B cell (primary cell): ENCODE data around the gene RPS6KA1.

Experiments
- EZH2 ChIP-seq: IDR thresholded peaks from 2 replicates; pipeline ENCODE4 v1.6.1; 2012; ENCODE audit warnings: borderline replicate concordance, low read depth, mild to moderate bottlenecking, moderate library complexity, low read length; ENCODE audit not compliant: insufficient read depth, poor library complexity, severe bottlenecking
- TF ChIP-seq, protein P1 (sequence below): fragments of 200-600 bp; IDR thresholded peaks from one replicate; pipeline ENCODE4 v1.8.0; 2022; ENCODE audit warnings: antibody characterized with exemption, mild to moderate bottlenecking

DNA sequence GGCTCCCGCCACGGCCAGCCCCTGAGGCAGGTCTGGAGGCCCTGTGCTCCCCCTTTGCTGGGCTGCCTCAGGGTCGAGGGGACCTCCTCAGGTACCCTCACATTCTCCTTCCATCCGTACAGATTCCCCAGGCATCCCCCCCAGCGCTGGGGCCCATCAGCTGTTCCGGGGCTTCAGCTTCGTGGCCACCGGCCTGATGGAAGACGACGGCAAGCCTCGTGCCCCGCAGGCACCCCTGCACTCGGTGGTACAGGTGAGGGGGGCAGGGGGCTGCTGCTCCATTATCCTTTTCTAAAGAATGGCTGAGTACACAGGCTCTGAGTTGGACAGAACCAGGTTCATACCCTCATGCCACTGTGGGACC, 29.1 kb downstream of the RPS6KA1 start:
- TF ChIP-seq, protein P1, sequence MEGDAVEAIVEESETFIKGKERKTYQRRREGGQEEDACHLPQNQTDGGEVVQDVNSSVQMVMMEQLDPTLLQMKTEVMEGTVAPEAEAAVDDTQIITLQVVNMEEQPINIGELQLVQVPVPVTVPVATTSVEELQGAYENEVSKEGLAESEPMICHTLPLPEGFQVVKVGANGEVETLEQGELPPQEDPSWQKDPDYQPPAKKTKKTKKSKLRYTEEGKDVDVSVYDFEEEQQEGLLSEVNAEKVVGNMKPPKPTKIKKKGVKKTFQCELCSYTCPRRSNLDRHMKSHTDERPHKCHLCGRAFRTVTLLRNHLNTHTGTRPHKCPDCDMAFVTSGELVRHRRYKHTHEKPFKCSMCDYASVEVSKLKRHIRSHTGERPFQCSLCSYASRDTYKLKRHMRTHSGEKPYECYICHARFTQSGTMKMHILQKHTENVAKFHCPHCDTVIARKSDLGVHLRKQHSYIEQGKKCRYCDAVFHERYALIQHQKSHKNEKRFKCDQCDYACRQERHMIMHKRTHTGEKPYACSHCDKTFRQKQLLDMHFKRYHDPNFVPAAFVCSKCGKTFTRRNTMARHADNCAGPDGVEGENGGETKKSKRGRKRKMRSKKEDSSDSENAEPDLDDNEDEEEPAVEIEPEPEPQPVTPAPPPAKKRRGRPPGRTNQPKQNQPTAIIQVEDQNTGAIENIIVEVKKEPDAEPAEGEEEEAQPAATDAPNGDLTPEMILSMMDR: no peak
- TF ChIP-seq EZH2: no peak
